ENCODE measurements around the gene IFTAP. TPM values are rescaled to one million over a fixed set of nuclear protein-coding genes. Genes with fewer than 3 reads are reported as not detected.
A peak's percentile ranks its signal among the peaks of the same experiment; 100 is the strongest.
"Not testable (repeated sequence)": the region's sequence is repeated elsewhere in the genome, so short reads cannot be mapped to it uniquely, and the experiment has no call there.

IFTAP gene
- total and polyA plus RNA-seq, 4 experiments from 2014 or later, result 0.94 to 6.6 (median 2.9) TPM

- no peaks in the 10 kb centered on the region for H3K4me1 Mint-ChIP-seq
- no peak for DNase-seq
- Histone ChIP-seq H3K4me3 (ENCODE audit: low read length in 2 of 2) (no peak overlapping the region), H3K36me3 (ENCODE audit: insufficient read depth, low read length) (no peaks in the 10 kb centered on the region), H3K27ac (ENCODE audit: low read depth, low read length) (no peak overlapping the region), H3K9me3 (ENCODE audit: control insufficient read depth in 1 of 2, low read length in 2 of 2) (no peaks in the 10 kb centered on the region), H3K4me1 (ENCODE audit: insufficient read depth, low read length) (no peaks in the 10 kb centered on the region), H3K27me3 (ENCODE audit: insufficient read depth, low read length) (no peaks in the 10 kb centered on the region)
- POLR2A ChIA-PET (ENCODE audit: partially characterized antibody), result no interaction called here
- H3K9me3 Mint-ChIP-seq, result peaks cover 0 to 8% (median 2%) of the 10 kb centered on the region in 8 donors
- H3K27me3 Mint-ChIP-seq, result peaks cover 4 to 10% of the 10 kb centered on the region in 2 donors
- no peaks in the 10 kb centered on the region for H3K36me3 Mint-ChIP-seq
- no peak overlapping the region for H3K27ac Mint-ChIP-seq
- CTCF ChIA-PET (ENCODE audit: partially characterized antibody), result no interaction called here
- no peak overlapping the region for H3K4me3 Mint-ChIP-seq
- intact Hi-C loops (cut with micrococcal nuclease), result no loop called here
These were observed 63.4 kb downstream of the IFTAP start for GRCh38 chr11:36657610-36658267.

GRCh38 chr11:36661359-36661758, 67.1 kb downstream of the IFTAP start:
- POLR2A ChIA-PET (ENCODE audit: partially characterized antibody); H3K9me3 ChIP-seq (ENCODE audit: control insufficient read depth in 1 of 2, low read length in 2 of 2); H3K27ac Mint-ChIP-seq; H3K27me3 Mint-ChIP-seq; H3K4me3 ChIP-seq (ENCODE audit: low read length in 2 of 2); DNase-seq; H3K36me3 ChIP-seq (ENCODE audit: insufficient read depth, low read length); H3K4me1 ChIP-seq (ENCODE audit: insufficient read depth, low read length); H3K4me1 Mint-ChIP-seq; H3K36me3 Mint-ChIP-seq; intact Hi-C loops (cut with micrococcal nuclease); H3K4me3 Mint-ChIP-seq; H3K27me3 ChIP-seq (ENCODE audit: insufficient read depth, low read length); H3K27ac ChIP-seq (ENCODE audit: low read depth, low read length): not testable (repeated sequence)
- CTCF ChIA-PET (ENCODE audit: partially characterized antibody), result interaction anchor here (1.7 kb wide), 1 partner anchor 11 kb away, joined by 5 read pairs; no protein-coding TSS in a partner anchor
- peaks cover 0 to 16% (median 6%) of the 10 kb centered on the region in 8 donors for H3K9me3 Mint-ChIP-seq

- Histone ChIP-seq H3K4me1 (ENCODE audit: insufficient read depth, low read length) (no peaks in the 10 kb centered on the region), H3K36me3 (ENCODE audit: insufficient read depth, low read length) (no peaks in the 10 kb centered on the region), H3K27ac (ENCODE audit: low read depth, low read length) (no peak overlapping the region), H3K4me3 (ENCODE audit: low read length in 2 of 2) (no peak overlapping the region), H3K27me3 (ENCODE audit: insufficient read depth, low read length) (no peaks in the 10 kb centered on the region), H3K9me3 (ENCODE audit: control insufficient read depth in 1 of 2, low read length in 2 of 2) (no peaks in the 10 kb centered on the region)
- Mint-ChIP-seq H3K4me1 (no peaks in the 10 kb centered on the region), H3K9me3 (peaks cover 0 to 7% (median 3%) of the 10 kb centered on the region in 8 donors), H3K36me3 (no peaks in the 10 kb centered on the region), H3K4me3 (no peak overlapping the region), H3K27ac (no peak overlapping the region), H3K27me3 (peaks cover 11 to 20% of the 10 kb centered on the region in 2 donors)
- intact Hi-C loops (cut with micrococcal nuclease), result loop anchor here (1.0 kb wide), 1 partner anchor 109 kb away; no protein-coding TSS in a partner anchor
- peak in 4 of 5 donors; percentile 25 to 45 (median 37) for DNase-seq
- POLR2A ChIA-PET (ENCODE audit: partially characterized antibody), result no interaction called here
- CTCF ChIA-PET (ENCODE audit: partially characterized antibody), result interaction anchor here (1.2 to 5.7 kb wide), 6 partner anchors 12 to 381 kb away, joined by 3 to 43 read pairs (median 6); partner anchors contain the start of gene RAG1
These were observed 78.6 kb downstream of the IFTAP start for GRCh38 chr11:36672815-36673450.

- H3K4me3 ChIP-seq (ENCODE audit: low read length in 2 of 2); CTCF ChIA-PET (ENCODE audit: partially characterized antibody); H3K4me3 Mint-ChIP-seq; H3K27ac ChIP-seq (ENCODE audit: low read depth, low read length); intact Hi-C loops (cut with micrococcal nuclease); H3K36me3 Mint-ChIP-seq; H3K27ac Mint-ChIP-seq; H3K4me1 Mint-ChIP-seq; H3K4me1 ChIP-seq (ENCODE audit: insufficient read depth, low read length); H3K36me3 ChIP-seq (ENCODE audit: insufficient read depth, low read length); DNase-seq; H3K27me3 ChIP-seq (ENCODE audit: insufficient read depth, low read length); POLR2A ChIA-PET (ENCODE audit: partially characterized antibody); H3K9me3 ChIP-seq (ENCODE audit: control insufficient read depth in 1 of 2, low read length in 2 of 2): not testable (repeated sequence)
- Mint-ChIP-seq H3K27me3 (peaks cover 18 to 19% of the 10 kb centered on the region in 2 donors), H3K9me3 (peaks cover 0 to 17% (median 4%) of the 10 kb centered on the region in 8 donors)
These were observed 85.2 kb downstream of the IFTAP start for GRCh38 chr11:36679547-36679946.

- H3K27me3 Mint-ChIP-seq, result peaks cover 28 to 30% of the 10 kb centered on the region in 2 donors
- CTCF ChIA-PET (ENCODE audit: partially characterized antibody), result no interaction called here
These were observed 89.5 kb downstream of the IFTAP start for GRCh38 chr11:36683818-36684217.

GRCh38 chr11:36684840-36685801, 90.8 kb downstream of the IFTAP start:
- H3K27me3 Mint-ChIP-seq, result peaks cover 34 to 41% of the 10 kb centered on the region in 2 donors
- H3K27ac Mint-ChIP-seq, result no peak overlapping the region
- H3K36me3 ChIP-seq (ENCODE audit: insufficient read depth, low read length), result no peaks in the 10 kb centered on the region
- POLR2A ChIA-PET (ENCODE audit: partially characterized antibody), result no interaction called here
- H3K4me3 ChIP-seq (ENCODE audit: low read length in 2 of 2), result no peak overlapping the region
- H3K36me3 Mint-ChIP-seq, result no peaks in the 10 kb centered on the region
- CTCF ChIA-PET (ENCODE audit: partially characterized antibody), result interaction anchor here (0.8 to 1.6 kb wide), 3 partner anchors 13 to 25 kb away, joined by 3 to 9 read pairs (median 3); no protein-coding TSS in a partner anchor
- no peak overlapping the region for H3K27ac ChIP-seq (ENCODE audit: low read depth, low read length)
- H3K27me3 ChIP-seq (ENCODE audit: insufficient read depth, low read length), result no peaks in the 10 kb centered on the region
- peak; percentile 39 to 65 (median 46) for DNase-seq
- H3K4me1 ChIP-seq (ENCODE audit: insufficient read depth, low read length), result peaks cover 11% of the 10 kb centered on the region
- no peaks in the 10 kb centered on the region for H3K9me3 ChIP-seq (ENCODE audit: control insufficient read depth in 1 of 2, low read length in 2 of 2)
- H3K9me3 Mint-ChIP-seq, result peaks cover 0 to 4% (median 0%) of the 10 kb centered on the region in 8 donors
- H3K4me1 Mint-ChIP-seq, result peaks cover 8 to 13% (median 10%) of the 10 kb centered on the region in 4 donors
- no peak overlapping the region for H3K4me3 Mint-ChIP-seq
- intact Hi-C loops (cut with micrococcal nuclease), result no loop called here

More at GRCh38 chr11:36683818-36684217, 89.5 kb downstream of the IFTAP start:
- DNase-seq, result no peak
- intact Hi-C loops (cut with micrococcal nuclease), result no loop called here
- no peaks in the 10 kb centered on the region for H3K9me3 ChIP-seq (ENCODE audit: control insufficient read depth in 1 of 2, low read length in 2 of 2)
- Mint-ChIP-seq H3K4me1 (peaks cover 8 to 13% (median 10%) of the 10 kb centered on the region in 4 donors), H3K36me3 (no peaks in the 10 kb centered on the region), H3K9me3 (peaks cover 0 to 12% (median 1%) of the 10 kb centered on the region in 8 donors), H3K27ac (no peak overlapping the region), H3K4me3 (no peak overlapping the region)
- H3K4me3 ChIP-seq (ENCODE audit: low read length in 2 of 2), result no peak overlapping the region
- POLR2A ChIA-PET (ENCODE audit: partially characterized antibody), result no interaction called here
- H3K36me3 ChIP-seq (ENCODE audit: insufficient read depth, low read length), result no peaks in the 10 kb centered on the region
- H3K27me3 ChIP-seq (ENCODE audit: insufficient read depth, low read length), result no peaks in the 10 kb centered on the region
- peaks cover 11% of the 10 kb centered on the region for H3K4me1 ChIP-seq (ENCODE audit: insufficient read depth, low read length)
- no peak overlapping the region for H3K27ac ChIP-seq (ENCODE audit: low read depth, low read length)
